OCI-LY7 (cell line): ENCODE measurements around the gene UBE3B. TPM values are rescaled to one million over a fixed set of nuclear protein-coding genes. Genes with fewer than 3 reads are reported as not detected.

Source experiments
- BruUV-seq: library from RNA; stranded (reverse); fragments of 400-500 nt; replicated peaks from 2 replicates; lab custom pipeline; 2021; lab: Mats Ljungman, UMichigan
- CTCF ChIA-PET: fragments of 300-600 bp; sonication (Branson Sonifier 250); formaldehyde crosslinking; loops from one replicate; lab custom pipeline; 2022; ENCODE audit warnings: antibody characterized with exemption; ENCODE audit not compliant: unreplicated experiment; lab: Charles Lee
- POLR2A ChIA-PET: fragments of 300-600 bp; sonication (Branson Sonifier 250); formaldehyde crosslinking; loops from one replicate; lab custom pipeline; 2022; ENCODE audit warnings: antibody characterized with exemption; lab: Charles Lee
- DNase-seq: peaks from one replicate; pipeline ENCODE4 v3.0.0-alpha.2; 2015; ENCODE audit warnings: low spot score
- H2AFZ ChIP-seq: fragments of 200-600 bp; sonication (generic), shearing (Covaris generic); 2 replicates; pipeline ENCODE4 v1.6.1; 2014; ENCODE audit warnings: mild to moderate bottlenecking, antibody characterized with exemption, low read length, moderate library complexity
- H3K27ac ChIP-seq: fragments of 200-600 bp; sonication (generic); 2 replicates; pipeline ENCODE4 v1.5.1; 2014; ENCODE audit warnings: mixed run types, low read depth, mild to moderate bottlenecking, moderate library complexity, low read length, inconsistent platforms; ENCODE audit not compliant: poor library complexity, severe bottlenecking
- H3K36me3 ChIP-seq: fragments of 200-600 bp; sonication (generic); 2 replicates; pipeline ENCODE4 v1.6.1; 2014; ENCODE audit warnings: mild to moderate bottlenecking, antibody characterized with exemption, low read length, moderate library complexity, mixed read lengths; ENCODE audit not compliant: insufficient read depth
- H3K4me1 ChIP-seq: fragments of 200-600 bp; sonication (generic); 2 replicates; pipeline ENCODE4 v1.5.1; 2014; ENCODE audit warnings: mild to moderate bottlenecking, low read length; ENCODE audit not compliant: insufficient read depth, poor library complexity, severe bottlenecking
- H3K4me2 ChIP-seq: fragments of 200-600 bp; sonication (generic); 2 replicates; pipeline ENCODE4 v1.6.1; 2014; ENCODE audit warnings: mild to moderate bottlenecking, low read length
- H3K4me3 ChIP-seq: fragments of 200-600 bp; sonication (generic); 2 replicates; pipeline ENCODE4 v1.5.1; 2014; ENCODE audit warnings: mild to moderate bottlenecking, low read depth, low read length; ENCODE audit not compliant: poor library complexity, severe bottlenecking
- H3K79me2 ChIP-seq: fragments of 200-600 bp; sonication (generic); 2 replicates; pipeline ENCODE4 v1.6.1; 2016; ENCODE audit warnings: low read depth, mild to moderate bottlenecking, low read length, moderate library complexity, mixed read lengths; ENCODE audit not compliant: insufficient read depth
- H3K9me2 ChIP-seq: fragments of 200-600 bp; sonication (generic); 2 replicates; pipeline ENCODE4 v1.6.1; 2016; ENCODE audit warnings: mild to moderate bottlenecking, low read length, mixed read lengths; ENCODE audit not compliant: insufficient read depth
- H3K9me3 ChIP-seq: fragments of 200-600 bp; sonication (generic); 2 replicates; pipeline ENCODE4 v1.6.1; 2014; ENCODE audit warnings: mild to moderate bottlenecking, mixed run types, low read length, mixed read lengths
- H4K20me1 ChIP-seq: fragments of 200-600 bp; sonication (generic); 2 replicates; pipeline ENCODE4 v1.6.1; 2014; ENCODE audit warnings: mild to moderate bottlenecking, antibody characterized with exemption, low read length, moderate library complexity, mixed read lengths; ENCODE audit not compliant: insufficient read depth
- EZH2phosphoT487 ChIP-seq: fragments of 200-600 bp; sonication (generic); IDR thresholded peaks from 2 replicates; pipeline ENCODE4 v1.6.1; 2018; ENCODE audit warnings: low read depth, borderline replicate concordance, mild to moderate bottlenecking, mixed run types, antibody characterized with exemption, low read length, moderate library complexity, mixed read lengths
- intact Hi-C: fragments of 100-400 bp; cut with micrococcal nuclease; formaldehyde crosslinking; loops from one replicate; pipeline ENCODE4 v1.10.0; 2022; ENCODE audit not compliant: unreplicated experiment
- total RNA-seq, 2 experiments: library from RNA; depleted of rRNA in 1 of 2; stranded (reverse); fragments of >200 nt in 1 of 2; shearing (Covaris generic) in 1 of 2; gene quantifications; 2 replicates each; pipeline ENCODE4 v1.2.3, GENCODE V29; 2014 to 2022
- TF ChIP-seq, protein P1 (sequence below): fragments of 200-600 bp; sonication (generic); conservative IDR thresholded peaks from 2 replicates; pipeline ENCODE4 v1.5.1; 2014; ENCODE audit warnings: mild to moderate bottlenecking, antibody characterized with exemption, low read length, moderate library complexity, mixed read lengths

Gene UBE3B
- total RNA-seq, 2 experiments from 2014 or later, result 27.8 to 32.6 TPM

DNA sequence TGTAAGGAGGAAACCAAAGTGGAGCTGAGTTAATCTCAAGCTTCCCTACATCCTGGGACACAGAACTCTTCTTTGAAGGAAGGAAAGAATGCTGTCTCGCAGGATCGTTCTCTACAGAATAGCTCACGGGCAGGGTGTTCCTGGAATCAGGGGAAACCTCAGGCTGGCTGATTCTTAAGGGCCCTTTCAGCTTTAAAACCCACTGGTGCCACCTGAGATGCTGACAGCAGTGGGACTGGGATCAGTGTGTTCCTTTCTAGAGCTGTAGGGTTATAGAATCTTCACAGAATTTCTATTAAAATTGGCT lies 47.8 kb downstream of the UBE3B start:
- Histone ChIP-seq H3K9me2 (no peaks in the 10 kb centered on the region), H3K79me2 (no peaks in the 10 kb centered on the region), H3K27ac (no peak overlapping the region), H3K4me3 (no peak overlapping the region), H3K36me3 (peaks cover 21% of the 10 kb centered on the region; the same call in 1 of the 2 replicates), H4K20me1 (no peaks in the 10 kb centered on the region), H3K4me1 (no peaks in the 10 kb centered on the region), H3K4me2 (no peak overlapping the region), H2AFZ (no peak overlapping the region), H3K9me3 (no peaks in the 10 kb centered on the region)
- intact Hi-C loops, result no loop called here
- ChIA-PET POLR2A (no interaction called here), CTCF (no interaction called here)
- BruUV-seq, result no TSS peak
- TF ChIP-seq EZH2phosphoT487, result no peak
- TF ChIP-seq, protein P1, sequence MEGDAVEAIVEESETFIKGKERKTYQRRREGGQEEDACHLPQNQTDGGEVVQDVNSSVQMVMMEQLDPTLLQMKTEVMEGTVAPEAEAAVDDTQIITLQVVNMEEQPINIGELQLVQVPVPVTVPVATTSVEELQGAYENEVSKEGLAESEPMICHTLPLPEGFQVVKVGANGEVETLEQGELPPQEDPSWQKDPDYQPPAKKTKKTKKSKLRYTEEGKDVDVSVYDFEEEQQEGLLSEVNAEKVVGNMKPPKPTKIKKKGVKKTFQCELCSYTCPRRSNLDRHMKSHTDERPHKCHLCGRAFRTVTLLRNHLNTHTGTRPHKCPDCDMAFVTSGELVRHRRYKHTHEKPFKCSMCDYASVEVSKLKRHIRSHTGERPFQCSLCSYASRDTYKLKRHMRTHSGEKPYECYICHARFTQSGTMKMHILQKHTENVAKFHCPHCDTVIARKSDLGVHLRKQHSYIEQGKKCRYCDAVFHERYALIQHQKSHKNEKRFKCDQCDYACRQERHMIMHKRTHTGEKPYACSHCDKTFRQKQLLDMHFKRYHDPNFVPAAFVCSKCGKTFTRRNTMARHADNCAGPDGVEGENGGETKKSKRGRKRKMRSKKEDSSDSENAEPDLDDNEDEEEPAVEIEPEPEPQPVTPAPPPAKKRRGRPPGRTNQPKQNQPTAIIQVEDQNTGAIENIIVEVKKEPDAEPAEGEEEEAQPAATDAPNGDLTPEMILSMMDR, result no peak
- DNase-seq, result no peak

DNA sequence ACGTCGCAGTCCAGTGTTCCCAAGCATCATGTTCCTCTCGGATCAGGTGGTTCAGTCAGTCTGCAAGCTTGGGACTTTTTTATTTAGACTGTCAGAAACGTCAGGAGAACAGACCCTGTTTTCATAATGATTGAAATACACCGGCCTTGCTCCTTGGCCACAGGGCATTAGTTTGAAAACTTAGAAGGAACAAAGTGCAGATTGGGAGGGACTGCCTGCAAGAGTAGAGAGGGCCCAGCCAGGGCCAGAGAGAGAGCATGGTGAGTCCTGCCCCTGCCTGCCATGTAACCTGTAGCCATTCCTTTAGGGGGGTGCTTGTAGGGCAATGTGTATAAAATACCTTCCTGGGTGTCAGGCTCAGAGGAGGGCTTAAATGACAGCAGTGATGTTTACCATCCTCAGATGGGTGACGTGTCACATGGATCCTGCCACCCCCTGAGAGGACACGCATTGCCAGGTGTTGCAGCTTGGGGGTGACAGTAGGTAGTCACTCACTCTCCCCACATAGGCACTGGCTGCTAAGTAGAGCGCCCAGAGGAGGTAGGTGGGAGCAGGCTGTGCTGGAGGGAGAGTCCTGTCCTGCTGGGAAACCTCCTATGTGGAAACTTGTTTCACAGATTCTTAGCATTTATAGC lies 50.2 kb downstream of the UBE3B start:
- Histone ChIP-seq H3K4me2 (no peak overlapping the region), H3K36me3 (0 out of 2 replicates have a peak, but pooled peaks cover under 1% of the 10 kb centered on the region), H2AFZ (no peak overlapping the region), H3K27ac (no peak overlapping the region), H3K4me1 (no peaks in the 10 kb centered on the region), H3K9me2 (no peaks in the 10 kb centered on the region), H3K4me3 (no peak overlapping the region), H3K79me2 (no peaks in the 10 kb centered on the region), H3K9me3 (no peaks in the 10 kb centered on the region), H4K20me1 (no peaks in the 10 kb centered on the region)
- DNase-seq, result no peak
- CTCF ChIA-PET, result no interaction called here
- TF ChIP-seq, protein P1, result no peak
- TF ChIP-seq EZH2phosphoT487, result no peak
- BruUV-seq, result no TSS peak
- intact Hi-C loops, result no loop called here
- POLR2A ChIA-PET, result interaction anchor here (0.5 kb wide), 1 partner anchor 41 kb away, joined by 7 read pairs; no protein-coding TSS in a partner anchor

DNA sequence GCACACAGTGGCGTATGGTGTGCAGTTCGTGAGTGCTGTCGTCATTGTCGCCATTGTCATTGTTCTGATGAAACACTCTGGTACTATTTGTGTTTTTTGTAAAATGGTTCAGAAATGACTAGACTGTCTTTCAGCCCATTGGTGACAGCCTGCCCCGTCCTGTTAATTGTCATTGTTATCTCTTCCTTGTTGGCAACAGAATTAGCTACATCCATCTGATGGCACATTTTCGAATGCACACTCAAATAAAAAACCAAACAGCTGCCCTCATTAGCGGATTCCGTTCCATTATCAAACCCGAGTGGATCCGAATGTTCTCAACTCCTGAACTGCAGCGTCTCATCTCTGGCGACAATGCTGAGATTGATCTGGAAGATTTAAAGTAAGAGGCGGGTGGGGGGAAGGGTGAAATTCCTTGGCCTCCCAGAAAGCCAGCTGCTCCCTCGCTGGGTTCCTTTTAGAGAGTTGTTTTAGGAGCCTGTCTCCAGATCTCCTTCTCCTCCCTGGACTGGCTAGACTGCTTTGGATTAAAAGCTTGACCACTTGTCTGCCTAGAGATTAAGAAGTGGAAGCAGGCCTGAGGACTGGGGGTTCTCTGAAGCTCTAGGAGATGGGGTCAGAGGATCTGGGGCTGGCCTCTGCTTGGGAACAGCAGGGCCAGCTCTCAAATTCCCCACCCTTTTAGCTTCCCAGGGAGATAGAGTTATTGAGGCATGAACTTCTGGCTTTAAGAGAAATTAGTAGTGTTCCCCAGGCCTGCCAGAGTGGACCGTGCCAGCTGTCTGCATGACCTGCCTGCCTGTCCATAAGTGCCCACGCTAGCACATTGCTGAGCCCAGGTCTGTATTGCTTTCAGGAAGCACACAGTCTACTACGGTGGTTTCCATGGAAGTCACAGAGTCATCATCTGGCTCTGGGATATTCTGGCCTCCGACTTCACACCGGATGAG lies 52.5 kb downstream of the UBE3B start:
- Histone ChIP-seq H3K79me2 (no peaks in the 10 kb centered on the region), H2AFZ (no peak overlapping the region), H3K27ac (no peak overlapping the region), H4K20me1 (no peaks in the 10 kb centered on the region), H3K4me1 (no peaks in the 10 kb centered on the region), H3K9me2 (no peaks in the 10 kb centered on the region), H3K36me3 (no peaks in the 10 kb centered on the region), H3K9me3 (no peaks in the 10 kb centered on the region), H3K4me2 (no peak overlapping the region), H3K4me3 (no peak overlapping the region)
- DNase-seq, result no peak
- POLR2A ChIA-PET, result interaction anchor here (0.8 kb wide), 1 partner anchor 375 kb away, joined by 4 read pairs; no protein-coding TSS in a partner anchor
- CTCF ChIA-PET, result no interaction called here
- TF ChIP-seq, protein P1, result no peak
- no peak for TF ChIP-seq EZH2phosphoT487
- intact Hi-C loops, result no loop called here
- no TSS peak for BruUV-seq
